Upper lobe of right lung (tissue), 1 donor: ENCODE results near the gene PLEKHG3. TPM values are rescaled to one million over a fixed set of nuclear protein-coding genes. Genes with fewer than 3 reads are reported as not detected.

Experiments
- ATAC-seq: fragments of 200-7000 bp; cut with Tn5 transposase; one replicate; pipeline ENCODE4 v1.9.1; 2020; ENCODE audit warnings: mild to moderate bottlenecking, moderate library complexity
- DNase-seq: peaks from one replicate; pipeline ENCODE4 v3.0.0-alpha.2; 2020
- H3K27ac ChIP-seq: fragments of 200-600 bp; one replicate; pipeline ENCODE4 v1.8.0; 2022
- H3K27me3 ChIP-seq: fragments of 200-600 bp; one replicate; pipeline ENCODE4 v1.8.0; 2022; ENCODE audit warnings: mild to moderate bottlenecking
- H3K36me3 ChIP-seq: fragments of 200-600 bp; one replicate; pipeline ENCODE4 v1.8.0; 2022
- H3K4me1 ChIP-seq: fragments of 200-600 bp; one replicate; pipeline ENCODE4 v1.8.0; 2022
- H3K4me3 ChIP-seq: fragments of 200-600 bp; one replicate; pipeline ENCODE4 v1.8.0; 2022; ENCODE audit warnings: mild to moderate bottlenecking
- H3K9me3 ChIP-seq: fragments of 200-600 bp; one replicate; pipeline ENCODE4 v1.8.0; 2022
- CTCF ChIP-seq: fragments of 200-600 bp; IDR thresholded peaks from one replicate; pipeline ENCODE4 v1.8.0; 2022; ENCODE audit warnings: antibody characterized with exemption
- intact Hi-C: fragments of 100-400 bp; cut with DNase I; formaldehyde crosslinking; loops from one replicate; pipeline ENCODE4 v1.11.0; 2022
- total RNA-seq: library from RNA; stranded (reverse); fragmentation: NEBNext Ultra II Directional; extraction: Animal tissue kit (Norgen Biotek cat#: 25700); gene quantifications from one replicate; pipeline ENCODE4 v1.2.1, GENCODE V29; 2021
- donor health status: DM: no; HTN: yes; CAD: no; lungs with severe emphysema.

Gene PLEKHG3
- total RNA-seq, 1 donor from 2014 or later = 34.5 TPM

- Histone ChIP-seq H3K27ac (peak overlapping the region; percentile 7), H3K4me3 (no peak overlapping the region), H3K9me3 (no peaks in the 10 kb centered on the region), H3K4me1 (peaks cover 56% of the 10 kb centered on the region), H3K36me3 (no peaks in the 10 kb centered on the region), H3K27me3 (no peaks in the 10 kb centered on the region)
- intact Hi-C loops = no loop called here
- ATAC-seq (no peak), DNase-seq (no peak)
- no peak for TF ChIP-seq CTCF
Observed at GRCh38 chr14:64717870-64718269, 13.6 kb downstream of the PLEKHG3 start.

GRCh38 chr14:64718762-64719161 lies 14.5 kb downstream of the PLEKHG3 start:
- Histone ChIP-seq H3K27ac (no peak overlapping the region), H3K9me3 (no peaks in the 10 kb centered on the region), H3K4me3 (no peak overlapping the region), H3K36me3 (no peaks in the 10 kb centered on the region), H3K4me1 (peaks cover 57% of the 10 kb centered on the region), H3K27me3 (no peaks in the 10 kb centered on the region)
- ATAC-seq = no peak
- no peak for DNase-seq
- no peak for TF ChIP-seq CTCF
- intact Hi-C loops = no loop called here

GRCh38 chr14:64719601-64720000 lies 15.4 kb downstream of the PLEKHG3 start:
- Histone ChIP-seq H3K9me3 (no peaks in the 10 kb centered on the region), H3K27ac (no peak overlapping the region), H3K4me3 (no peak overlapping the region), H3K36me3 (no peaks in the 10 kb centered on the region), H3K27me3 (no peaks in the 10 kb centered on the region), H3K4me1 (peaks cover 60% of the 10 kb centered on the region)
- DNase-seq (no peak), ATAC-seq (no peak)
- intact Hi-C loops = no loop called here
- no peak for TF ChIP-seq CTCF

GRCh38 chr14:64720131-64720576 lies 15.9 kb downstream of the PLEKHG3 start:
- Histone ChIP-seq H3K4me1 (peaks cover 64% of the 10 kb centered on the region), H3K9me3 (no peaks in the 10 kb centered on the region), H3K36me3 (no peaks in the 10 kb centered on the region), H3K27ac (no peak overlapping the region), H3K4me3 (no peak overlapping the region), H3K27me3 (no peaks in the 10 kb centered on the region)
- DNase-seq (no peak), ATAC-seq (peak; percentile 52)
- no peak for TF ChIP-seq CTCF
- intact Hi-C loops = no loop called here

- ATAC-seq (peak; percentile 8), DNase-seq (no peak)
- peaks cover 59% of the 10 kb centered on the region for H3K4me1 ChIP-seq
- H3K4me3 ChIP-seq = no peak overlapping the region
- H3K36me3 ChIP-seq = no peaks in the 10 kb centered on the region
- peak overlapping the region; percentile 14 for H3K27ac ChIP-seq
- intact Hi-C loops = no loop called here
- no peak for TF ChIP-seq CTCF
- H3K27me3 ChIP-seq = no peaks in the 10 kb centered on the region
- no peaks in the 10 kb centered on the region for H3K9me3 ChIP-seq
Observed at GRCh38 chr14:64721391-64721791, 17.2 kb downstream of the PLEKHG3 start.

- Histone ChIP-seq H3K4me3 (no peak overlapping the region), H3K27ac (peak overlapping the region; percentile 14), H3K4me1 (peaks cover 59% of the 10 kb centered on the region), H3K9me3 (no peaks in the 10 kb centered on the region), H3K36me3 (no peaks in the 10 kb centered on the region), H3K27me3 (no peaks in the 10 kb centered on the region)
- no peak for ATAC-seq
- DNase-seq = no peak
- intact Hi-C loops = no loop called here
- TF ChIP-seq CTCF = no peak
Observed at GRCh38 chr14:64721899-64722298, 17.7 kb downstream of the PLEKHG3 start.
